Measurements from ENCODE around the gene SMIM7.

- TF ChIP-seq GATA2 (IDR thresholded peaks at IDR 0.05; ENCODE audit: low read depth, low read length) (no peak), GATA3 (IDR thresholded peaks at IDR 0.05; ENCODE audit: low read depth, low read length) (no peak)
Measured at GRCh38 chr19:16620584-16620983, 39.4 kb downstream of the SMIM7 start.

Measured in SH-SY5Y (cell line).